CD4-positive, alpha-beta T cell (primary cell): ENCODE measurements around the gene LAMA2. TPM values are rescaled to one million over a fixed set of nuclear protein-coding genes. Genes with fewer than 3 reads are reported as not detected.

Experiments
- ATAC-seq: fragments of 200-7000 bp; cut with Tn5 transposase; one replicate; pipeline ENCODE4 v1.10.0; 2022; ENCODE audit warnings: mild to moderate bottlenecking; ENCODE audit not compliant: poor library complexity
- CTCF ChIA-PET: fragments of 350-600 bp; sonication (Branson Sonifier 250); formaldehyde crosslinking; loops from one replicate; lab custom pipeline; 2021; ENCODE audit warnings: antibody characterized with exemption, inconsistent platforms; lab: Charles Lee
- POLR2A ChIA-PET: fragments of 350-600 bp; sonication (Branson Sonifier 250); formaldehyde crosslinking; loops from one replicate; lab custom pipeline; 2021; ENCODE audit warnings: antibody characterized with exemption, inconsistent platforms; lab: Charles Lee
- DNase-seq, 14 experiments: peaks; one replicate each; pipeline ENCODE4 v3.0.0-alpha.2; 2013 to 2020; ENCODE audit warnings: mixed read lengths in 2 of 14
- H3K27ac ChIP-seq, 2 donors: one replicate each; pipeline versions ENCODE4 v1.5.1 to v1.7.0; 2013; ENCODE audit warnings: low read length in 2 of 2, low read depth in 1 of 2, mild to moderate bottlenecking in 1 of 2
- H3K27me3 ChIP-seq, 2 experiments: 1 replicate in 1 of 2; 2 replicates in 1 of 2; pipeline versions ENCODE4 v1.6.1 to v1.7.0; 2013; ENCODE audit warnings: low read length in 2 of 2, control low read depth in 1 of 2, mild to moderate bottlenecking in 1 of 2, moderate library complexity in 1 of 2; ENCODE audit not compliant: insufficient read depth in 2 of 2, control insufficient read depth in 1 of 2
- H3K36me3 ChIP-seq: one replicate; pipeline ENCODE4 v1.6.1; 2013; ENCODE audit warnings: low read length, control low read depth; ENCODE audit not compliant: insufficient read depth
- H3K4me1 ChIP-seq: one replicate; pipeline ENCODE4 v1.6.1; 2013; ENCODE audit warnings: low read length, control low read depth; ENCODE audit not compliant: insufficient read depth
- H3K4me3 ChIP-seq: one replicate; pipeline ENCODE4 v1.5.1; 2013; ENCODE audit warnings: mild to moderate bottlenecking, low read length, moderate library complexity
- H3K9me3 ChIP-seq, 2 experiments: 1 replicate in 1 of 2; 2 replicates in 1 of 2; pipeline versions ENCODE4 v1.6.1 to v1.7.0; 2013; ENCODE audit warnings: low read length in 2 of 2, mild to moderate bottlenecking in 2 of 2, control low read depth in 1 of 2, moderate library complexity in 1 of 2; ENCODE audit not compliant: control insufficient read depth in 1 of 2, insufficient read depth in 1 of 2
- H3K27ac Mint-ChIP-seq: one replicate; pipeline ENCODE4 v1.8.0; 2020; ENCODE audit warnings: mixed read lengths
- H3K27me3 Mint-ChIP-seq: one replicate; pipeline ENCODE4 v1.8.0; 2021; ENCODE audit warnings: mixed read lengths
- H3K36me3 Mint-ChIP-seq: one replicate; pipeline ENCODE4 v1.8.0; 2021; ENCODE audit warnings: low read depth, mixed read lengths
- H3K4me1 Mint-ChIP-seq: one replicate; pipeline ENCODE4 v1.8.0; 2021; ENCODE audit warnings: low read depth, mixed read lengths
- H3K4me3 Mint-ChIP-seq: one replicate; pipeline ENCODE4 v1.8.0; 2020; ENCODE audit warnings: mild to moderate bottlenecking, mixed read lengths
- H3K9me3 Mint-ChIP-seq: one replicate; pipeline ENCODE4 v1.8.0; 2020; ENCODE audit warnings: mixed read lengths
- CTCF ChIP-seq: fragments of 200-600 bp; IDR thresholded peaks from one replicate; pipeline ENCODE4 v1.8.0; 2022; ENCODE audit warnings: antibody characterized with exemption, mild to moderate bottlenecking
- intact Hi-C, 2 experiments: fragments of 100-400 bp; cut with DNase I in 1 of 2; cut with micrococcal nuclease in 1 of 2; formaldehyde crosslinking; loops; one replicate each; pipeline versions ENCODE4 v1.15.1 to v1.9.0; 2023 to 2025; cut with DNase I, micrococcal nuclease
- total RNA-seq, 174 experiments: library from RNA in 2 of 174; stranded (reverse) in 2 of 174; gene quantifications; one replicate each; pipeline ENCODE4 v1.2.3 and lab custom pipeline; 2021 to 2026

The LAMA2 gene
- total RNA-seq, 2 experiments from 2014 or later = 0.05 to 0.06 TPM

DNA sequence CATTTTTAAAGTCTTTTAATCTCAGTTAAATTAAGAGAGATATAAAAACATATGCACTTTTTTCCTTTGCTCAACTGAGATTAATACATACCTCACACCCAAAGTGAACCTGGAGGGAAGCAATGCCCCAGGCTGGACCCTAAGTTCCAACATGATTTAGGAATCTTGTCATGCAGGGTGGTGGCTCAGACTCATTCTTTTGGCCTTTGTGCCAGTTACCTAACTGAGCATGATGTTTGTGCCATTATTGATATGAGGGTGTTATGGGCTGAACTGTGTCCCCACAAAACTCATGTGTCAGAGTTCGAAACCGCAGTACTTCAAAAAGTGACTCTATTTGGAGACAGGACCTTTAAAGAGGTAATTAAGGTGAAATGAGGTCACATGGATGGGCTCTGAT lies 639.0 kb downstream of the LAMA2 start:
- Mint-ChIP-seq H3K27me3 (no peaks in the 10 kb centered on the region), H3K27ac (no peak overlapping the region), H3K36me3 (no peaks in the 10 kb centered on the region), H3K9me3 (no peaks in the 10 kb centered on the region), H3K4me1 (no peaks in the 10 kb centered on the region), H3K4me3 (no peak overlapping the region)
- no peaks in the 10 kb centered on the region for H3K27me3 ChIP-seq
- ATAC-seq = no peak
- H3K4me1 ChIP-seq = no peaks in the 10 kb centered on the region
- intact Hi-C loops = no loop called here
- no peaks in the 10 kb centered on the region for H3K36me3 ChIP-seq
- H3K9me3 ChIP-seq = no peaks in the 10 kb centered on the region
- POLR2A ChIA-PET = no interaction called here
- no peak for TF ChIP-seq CTCF
- DNase-seq = no peak
- no peak overlapping the region for H3K4me3 ChIP-seq
- CTCF ChIA-PET = no interaction called here
- no peak overlapping the region for H3K27ac ChIP-seq

- Histone ChIP-seq H3K4me1 (no peaks in the 10 kb centered on the region), H3K36me3 (no peaks in the 10 kb centered on the region), H3K4me3 (no peak overlapping the region), H3K27ac (no peak overlapping the region), H3K9me3 (no peaks in the 10 kb centered on the region), H3K27me3 (no peaks in the 10 kb centered on the region)
- no peak overlapping the region for H3K4me3 Mint-ChIP-seq
- H3K9me3 Mint-ChIP-seq = no peaks in the 10 kb centered on the region
- DNase-seq = no peak
- no peak for ATAC-seq
- H3K27ac Mint-ChIP-seq = no peak overlapping the region
- H3K27me3 Mint-ChIP-seq = no peaks in the 10 kb centered on the region
- intact Hi-C loops = no loop called here
- TF ChIP-seq CTCF = no peak
- ChIA-PET CTCF (no interaction called here), POLR2A (no interaction called here)
- H3K36me3 Mint-ChIP-seq = no peaks in the 10 kb centered on the region
- no peaks in the 10 kb centered on the region for H3K4me1 Mint-ChIP-seq
Measured at GRCh38 chr6:129523816-129524215, 640.9 kb downstream of the LAMA2 start.

DNA sequence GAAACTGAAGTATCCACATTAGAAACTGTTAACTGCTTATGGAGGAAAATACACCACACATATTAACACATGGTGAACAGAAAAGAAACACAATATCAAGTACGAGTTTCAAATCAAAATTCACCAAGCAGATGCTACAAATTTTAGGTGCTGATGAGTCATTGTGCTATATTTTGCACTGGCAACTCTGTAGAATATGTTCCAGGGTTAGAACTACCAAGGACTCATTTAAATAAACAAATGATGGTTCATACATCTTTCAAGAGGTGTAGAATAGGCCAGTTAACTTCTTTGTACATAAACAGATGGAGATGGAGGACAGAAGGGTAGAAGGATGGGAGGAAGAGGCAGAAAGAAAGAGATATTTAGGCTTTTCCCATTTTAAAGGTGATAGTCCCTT lies 642.1 kb downstream of the LAMA2 start:
- CTCF ChIA-PET = no interaction called here
- Histone ChIP-seq H3K27me3 (no peaks in the 10 kb centered on the region), H3K9me3 (no peaks in the 10 kb centered on the region), H3K27ac (no peak overlapping the region), H3K4me3 (no peak overlapping the region), H3K36me3 (no peaks in the 10 kb centered on the region), H3K4me1 (no peaks in the 10 kb centered on the region)
- no peaks in the 10 kb centered on the region for H3K27me3 Mint-ChIP-seq
- DNase-seq = no peak
- no peaks in the 10 kb centered on the region for H3K36me3 Mint-ChIP-seq
- no peak for ATAC-seq
- H3K27ac Mint-ChIP-seq = no peak overlapping the region
- no peaks in the 10 kb centered on the region for H3K4me1 Mint-ChIP-seq
- H3K9me3 Mint-ChIP-seq = no peaks in the 10 kb centered on the region
- H3K4me3 Mint-ChIP-seq = no peak overlapping the region
- no peak for TF ChIP-seq CTCF
- intact Hi-C loops = no loop called here
- POLR2A ChIA-PET = no interaction called here
